CD1c-positive myeloid dendritic cell (primary cell): ENCODE data around the gene RAB11A.

Source experiments
- DNase-seq: peaks from one replicate; pipeline ENCODE4 v3.0.0-alpha.2; 2016; ENCODE audit errors: extremely low spot score

The RAB11A gene

DNA sequence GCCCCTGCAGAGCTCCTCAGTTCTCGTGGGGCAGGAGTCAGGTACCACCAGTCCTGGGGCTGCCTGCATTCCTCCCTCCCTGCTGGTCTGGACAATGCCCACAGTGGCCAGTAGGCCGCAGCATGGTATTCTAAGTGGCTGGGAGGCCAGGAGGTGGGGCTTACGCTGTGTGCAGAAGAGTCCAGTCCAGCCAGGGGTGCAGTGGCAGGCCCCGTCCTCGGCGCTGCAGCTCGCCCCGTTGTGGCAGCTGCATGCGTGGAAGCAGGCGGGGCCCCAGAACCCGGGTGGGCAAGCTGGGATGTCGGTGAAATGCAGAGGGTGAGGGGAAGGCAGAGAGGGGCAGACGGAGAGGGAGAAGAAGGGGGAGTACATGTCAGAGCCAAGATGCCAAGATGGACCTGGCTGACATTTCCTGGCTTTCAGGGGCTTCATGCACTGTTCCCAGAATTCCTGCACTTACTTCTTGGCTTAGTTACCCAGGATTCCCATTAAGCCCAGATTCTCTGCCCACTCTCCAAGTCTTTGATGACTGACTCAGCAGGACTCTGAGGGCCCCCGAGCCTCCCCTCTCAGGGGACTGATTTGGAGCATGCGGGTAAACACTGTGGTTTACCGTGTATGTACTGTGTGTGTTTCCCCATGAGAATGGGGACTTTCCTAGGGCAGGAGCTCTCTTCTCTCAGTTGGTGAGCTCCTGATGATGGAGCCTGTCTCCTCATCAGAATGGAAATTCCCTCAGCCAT, 47.5 kb downstream of the RAB11A start:
- DNase-seq, result no peak

DNA sequence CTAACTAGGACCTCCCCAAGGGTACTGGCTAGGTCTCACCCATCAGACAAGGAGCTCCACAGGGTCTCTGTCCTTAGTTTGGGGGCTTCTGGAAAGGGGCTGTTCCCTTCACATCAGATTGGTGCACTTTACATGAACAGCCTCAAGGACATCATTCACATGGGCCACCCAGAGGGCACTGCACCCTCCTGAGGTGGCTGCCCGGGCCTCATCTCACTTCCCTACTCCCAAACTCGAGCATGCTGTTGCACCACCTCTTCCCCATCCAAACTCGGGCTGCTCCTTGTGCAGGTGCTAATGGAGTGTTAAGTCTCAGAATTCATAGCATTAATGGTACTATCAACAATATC, 48.1 kb downstream of the RAB11A start:
- DNase-seq, result no peak

DNA sequence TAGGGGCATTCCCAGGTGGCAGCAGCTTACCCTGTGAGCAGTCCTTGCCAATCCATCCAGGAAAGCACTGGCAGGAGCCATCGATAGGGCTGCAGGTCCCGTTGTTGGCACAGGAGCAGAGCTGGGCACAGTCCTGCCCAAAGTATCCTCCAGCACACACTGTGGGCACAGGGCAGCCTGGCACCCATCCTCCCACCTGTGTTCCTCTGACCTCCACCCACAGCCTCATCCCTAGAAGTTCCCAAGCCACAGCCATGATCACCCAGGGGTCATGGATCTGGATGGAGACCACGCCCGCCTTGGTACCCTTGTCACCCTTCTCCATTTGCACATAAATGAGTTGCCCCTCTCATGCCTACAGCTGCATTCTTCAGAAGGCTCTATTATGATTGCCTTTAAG, 48.6 kb downstream of the RAB11A start:
- no peak for DNase-seq

DNA sequence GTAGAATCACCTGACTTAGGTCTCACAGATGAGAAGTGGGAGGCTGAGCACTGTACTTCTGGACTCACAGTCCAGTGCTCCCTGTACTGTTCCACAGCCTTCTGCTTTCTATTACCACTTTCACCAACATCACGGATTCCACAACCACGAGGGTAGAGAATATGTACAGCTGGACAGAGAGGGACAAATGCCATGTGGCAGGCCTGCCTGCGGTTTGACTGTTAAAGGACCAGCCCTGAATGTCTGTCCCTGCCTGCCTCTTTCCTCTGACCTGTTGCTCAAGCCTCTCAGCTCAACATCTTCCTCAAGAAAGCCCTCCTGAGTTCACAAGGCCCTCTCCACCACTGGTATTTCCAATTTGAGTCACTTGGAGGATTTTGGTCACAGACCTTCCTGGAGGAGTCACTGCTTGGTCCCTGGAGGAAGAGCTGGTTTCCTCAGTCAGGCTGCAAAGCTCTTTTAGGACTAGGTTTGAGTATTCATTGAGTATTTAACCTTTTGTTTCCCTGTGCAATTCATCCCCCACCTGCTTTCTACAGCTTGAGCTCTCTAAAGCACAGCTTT, 49.1 kb downstream of the RAB11A start:
- no peak for DNase-seq

DNA sequence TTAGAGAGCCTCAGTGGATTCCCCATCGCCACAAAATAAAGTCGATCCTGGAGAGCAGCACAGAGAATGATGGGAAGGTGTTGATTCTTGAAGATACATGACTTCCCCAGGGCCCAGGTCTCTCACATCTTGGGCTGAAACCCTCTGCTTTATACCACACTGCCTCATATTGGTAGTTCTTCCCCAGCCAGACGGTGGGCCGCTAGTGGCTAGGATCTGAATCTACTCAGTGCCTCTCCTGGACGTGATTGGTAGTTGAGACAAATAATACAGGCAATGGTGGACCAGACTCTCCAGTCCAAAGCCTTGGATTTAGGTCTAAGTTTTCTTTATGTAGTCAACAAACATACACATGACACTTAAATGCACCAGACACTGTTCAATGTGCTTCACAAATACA, 49.7 kb downstream of the RAB11A start:
- DNase-seq, result no peak

DNA sequence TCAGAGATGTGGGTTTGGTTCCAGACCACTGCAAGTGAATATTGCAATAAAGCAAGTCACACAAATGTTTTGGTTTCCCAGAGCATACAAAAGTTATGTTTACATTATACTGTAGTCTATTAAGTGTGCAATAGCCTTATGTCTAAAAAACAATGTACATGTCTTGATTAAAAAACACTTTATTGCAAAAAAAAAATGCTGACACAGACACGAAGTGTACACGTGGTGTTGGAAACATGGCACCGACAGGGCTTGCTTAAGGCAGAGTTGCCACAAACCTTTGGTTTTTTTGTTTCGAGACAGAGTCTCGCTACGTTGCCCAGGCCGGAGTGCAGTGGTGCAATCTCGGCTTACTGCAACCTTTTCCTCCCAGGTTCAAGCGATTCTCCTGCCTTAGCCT, 50.1 kb downstream of the RAB11A start:
- no peak for DNase-seq

DNA sequence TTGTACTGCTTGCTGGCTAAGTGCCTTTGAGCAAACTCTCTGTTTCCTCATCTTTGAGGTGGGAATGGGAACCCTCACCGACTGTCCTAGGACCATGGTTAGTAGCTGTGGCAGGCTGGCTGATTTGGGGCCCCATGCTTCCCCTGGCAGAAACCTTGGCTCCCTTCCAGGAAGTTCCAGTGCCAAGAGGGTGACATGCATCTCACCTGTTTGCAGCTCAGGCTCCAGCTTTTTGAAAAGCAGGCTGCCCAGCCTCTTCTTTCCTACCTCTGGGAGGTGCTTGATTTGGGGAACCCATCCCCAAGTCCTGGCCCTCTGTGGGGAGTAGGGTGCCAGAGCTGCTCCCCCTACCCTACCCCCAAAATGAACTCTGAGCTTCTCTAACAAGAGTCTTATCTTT, 50.8 kb downstream of the RAB11A start:
- no peak for DNase-seq

DNA sequence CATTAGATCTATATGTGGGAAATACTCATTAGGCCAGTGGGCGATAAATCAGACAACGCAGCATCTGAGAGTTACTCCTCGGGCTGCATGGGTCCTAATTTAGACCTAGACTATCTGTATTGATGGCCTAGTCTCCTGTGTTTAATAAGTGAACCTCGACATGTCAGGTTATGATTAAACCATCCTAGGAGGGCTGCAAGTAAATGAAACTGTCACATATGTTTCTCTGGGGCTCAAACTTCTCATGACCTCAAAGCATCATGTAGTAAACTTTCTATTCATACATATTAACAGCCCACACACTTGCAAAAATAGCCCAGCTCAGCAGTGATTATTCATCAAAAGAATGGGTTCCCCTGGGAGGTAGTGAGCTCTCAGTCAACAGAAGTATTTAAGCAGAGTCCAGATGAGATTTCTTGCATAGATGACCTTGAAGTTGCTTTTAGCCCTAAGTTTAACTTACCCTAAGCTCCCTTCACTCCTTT, 51.6 kb downstream of the RAB11A start:
- DNase-seq, result no peak

DNA sequence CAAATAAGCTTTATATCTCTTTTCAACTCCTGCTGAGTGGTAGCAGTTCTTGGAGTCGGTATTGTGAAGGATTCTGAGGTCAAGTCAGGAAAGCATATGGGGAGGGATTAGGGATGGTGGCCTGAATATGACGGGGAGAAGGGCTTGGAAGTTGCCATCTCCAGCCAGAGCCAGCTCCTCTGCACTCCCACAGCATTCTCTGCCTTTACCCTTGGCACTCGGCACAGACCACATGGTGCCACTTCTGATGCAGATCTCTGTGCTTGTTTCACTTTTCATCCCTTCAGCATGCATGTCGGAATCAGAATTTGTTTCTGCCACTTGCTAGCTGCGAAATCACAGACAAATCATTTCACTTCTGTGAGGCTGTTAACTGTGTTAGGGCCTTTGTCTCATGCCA, 52.5 kb downstream of the RAB11A start:
- no peak for DNase-seq

DNA sequence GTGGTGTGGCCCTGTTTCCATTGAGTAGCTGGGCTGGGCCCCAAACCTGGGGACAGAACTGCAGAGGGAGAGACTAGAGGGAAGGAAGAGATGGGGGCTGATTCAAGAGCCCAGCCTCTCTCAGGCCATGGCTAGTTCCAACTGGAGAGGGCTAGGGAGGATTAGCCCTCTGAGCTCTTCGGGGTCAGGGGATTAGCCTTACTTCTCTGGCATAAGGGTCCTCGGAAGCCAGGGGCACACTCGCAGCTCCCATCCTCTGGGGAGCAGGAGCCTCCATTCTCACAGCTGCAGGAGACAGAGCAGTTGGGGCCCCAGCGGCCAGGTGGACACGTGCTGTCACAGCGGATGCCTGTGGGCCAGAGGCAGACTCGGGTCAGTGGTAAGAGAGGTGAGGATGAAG, 53.3 kb downstream of the RAB11A start:
- DNase-seq, result no peak

DNA sequence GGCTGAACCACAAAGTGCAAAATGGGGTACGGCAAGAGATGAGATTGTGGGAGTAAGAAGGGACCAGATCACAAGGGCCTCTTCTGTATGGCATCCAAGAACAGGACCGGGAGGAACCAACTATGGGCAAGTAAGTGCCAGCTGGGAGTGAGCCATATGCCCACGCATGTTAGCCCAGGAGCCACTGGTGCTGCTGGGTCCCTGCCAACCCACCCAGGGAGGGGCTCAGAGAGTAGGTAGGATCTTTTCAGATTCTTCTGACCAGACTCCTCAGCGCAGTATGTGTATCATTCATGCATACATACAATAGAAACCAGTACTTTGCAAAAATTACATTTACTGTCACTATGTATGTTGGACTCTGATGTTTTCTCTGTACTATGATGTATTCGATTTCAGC, 54.0 kb downstream of the RAB11A start:
- no peak for DNase-seq

DNA sequence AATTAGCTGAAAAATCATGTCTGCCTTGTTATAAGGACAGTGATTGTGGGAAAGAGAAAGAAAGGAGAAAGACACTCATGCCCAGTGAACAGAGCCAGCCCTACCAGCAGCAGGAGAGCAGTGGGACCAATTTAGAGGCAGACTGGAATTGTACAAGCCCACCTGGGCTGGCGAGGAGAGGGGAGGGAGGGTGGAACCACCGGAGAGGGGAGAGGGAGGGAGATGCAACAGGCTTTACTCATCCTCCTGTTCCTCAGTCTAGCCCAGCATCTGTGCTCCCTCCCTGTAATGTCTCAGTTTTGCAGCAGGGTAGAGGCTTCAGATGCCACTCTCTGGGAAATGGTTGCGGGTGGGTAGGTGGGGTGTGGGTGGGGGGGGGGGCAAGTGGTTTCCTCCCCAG, 54.7 kb downstream of the RAB11A start:
- no peak for DNase-seq

DNA sequence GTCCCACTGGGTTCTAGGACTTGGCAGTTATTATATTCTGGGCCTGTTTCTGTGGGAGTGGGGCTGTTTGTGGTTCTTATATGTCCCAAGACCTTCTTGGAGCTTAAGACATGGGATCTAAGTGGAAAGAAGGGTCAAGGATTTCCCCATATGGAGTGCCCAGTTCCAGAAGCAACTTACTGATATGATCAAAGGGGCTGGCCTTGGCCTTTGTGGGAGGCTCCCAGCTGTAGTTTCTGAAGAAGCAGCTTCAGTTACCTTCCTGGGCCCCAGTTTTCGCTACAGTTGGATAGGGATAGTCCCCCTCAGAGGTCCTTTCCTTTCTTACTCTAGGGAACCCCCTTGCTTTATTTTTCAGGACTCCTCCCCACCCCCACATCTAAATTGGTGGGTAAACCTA, 56.0 kb downstream of the RAB11A start:
- DNase-seq, result no peak

DNA sequence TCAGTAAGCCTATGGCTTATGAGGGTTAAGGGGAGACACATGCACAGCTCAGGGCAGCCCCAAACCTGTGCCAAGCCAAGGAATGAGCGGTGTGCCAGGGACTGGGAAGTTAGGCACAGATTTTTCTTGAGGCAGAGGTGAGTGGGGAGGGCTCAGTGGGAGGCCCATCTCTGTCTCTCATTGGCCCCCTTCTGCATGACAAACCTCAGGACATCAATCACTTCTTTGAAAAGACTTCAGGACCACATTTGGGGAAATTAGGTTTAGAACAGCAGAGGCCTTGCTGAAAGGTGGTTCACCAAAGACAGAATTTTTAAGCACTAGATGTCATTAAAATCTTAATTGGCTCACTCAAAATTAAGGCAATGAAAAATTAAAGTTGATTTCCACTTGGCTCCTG, 57.2 kb downstream of the RAB11A start:
- DNase-seq, result no peak

DNA sequence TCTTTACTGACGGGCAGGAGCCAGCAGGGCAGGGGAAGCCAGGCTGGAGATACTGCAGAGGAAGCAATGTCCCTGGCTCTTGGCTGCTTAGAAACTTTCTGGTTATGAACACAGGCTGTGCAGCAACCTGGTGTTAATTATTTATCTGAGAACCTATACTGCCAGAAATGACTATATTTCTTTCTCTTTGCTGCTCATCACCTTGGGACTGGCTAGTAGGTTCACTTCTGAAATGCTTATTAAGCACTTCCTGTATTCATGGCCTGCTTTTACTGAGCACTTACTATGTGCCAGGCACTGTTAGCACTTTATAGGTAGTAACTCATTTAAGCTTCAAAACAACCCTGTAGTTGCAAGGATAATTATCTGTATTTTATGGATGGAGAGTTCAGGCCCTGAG, 57.6 kb downstream of the RAB11A start:
- no peak for DNase-seq

DNA sequence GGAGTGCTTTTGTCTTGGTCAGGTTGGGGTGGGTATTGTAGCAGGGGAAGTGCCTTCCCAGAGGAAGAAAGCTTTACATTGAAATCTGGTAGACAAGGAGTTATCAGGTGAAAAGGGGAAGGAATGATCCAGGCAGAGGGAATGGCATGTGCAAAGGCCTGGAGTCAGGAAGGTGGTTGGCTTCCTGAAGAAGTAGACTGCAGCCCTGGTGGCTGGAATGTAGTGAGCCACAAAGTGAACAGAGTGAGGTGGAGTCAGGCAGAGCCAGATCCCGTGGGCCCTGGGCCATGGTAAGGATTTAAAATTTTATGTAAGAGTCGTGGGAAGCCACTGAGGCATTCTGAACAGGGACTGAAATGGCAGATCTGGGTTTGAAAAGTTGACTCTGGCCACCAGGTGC, 58.3 kb downstream of the RAB11A start:
- DNase-seq, result no peak

DNA sequence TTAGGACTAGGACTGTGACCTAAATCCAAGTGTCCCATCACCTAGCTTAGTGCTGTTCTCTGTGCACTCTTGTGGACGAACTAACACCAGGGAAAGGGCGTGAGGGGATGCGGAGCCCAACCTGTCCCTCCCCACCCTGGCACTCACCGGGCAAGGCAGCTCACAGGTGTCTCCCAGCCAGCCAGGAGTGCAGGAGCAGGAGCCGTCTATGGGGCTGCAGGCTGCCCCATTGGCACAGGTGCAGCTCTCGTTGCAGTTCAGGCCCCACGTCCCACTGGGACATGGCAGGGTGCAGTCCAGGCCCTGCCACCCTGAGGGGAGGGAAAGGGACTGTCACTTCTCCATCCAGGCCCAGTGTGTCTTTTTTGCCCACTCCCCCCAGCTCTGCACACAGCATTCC, 60.3 kb downstream of the RAB11A start:
- no peak for DNase-seq

DNA sequence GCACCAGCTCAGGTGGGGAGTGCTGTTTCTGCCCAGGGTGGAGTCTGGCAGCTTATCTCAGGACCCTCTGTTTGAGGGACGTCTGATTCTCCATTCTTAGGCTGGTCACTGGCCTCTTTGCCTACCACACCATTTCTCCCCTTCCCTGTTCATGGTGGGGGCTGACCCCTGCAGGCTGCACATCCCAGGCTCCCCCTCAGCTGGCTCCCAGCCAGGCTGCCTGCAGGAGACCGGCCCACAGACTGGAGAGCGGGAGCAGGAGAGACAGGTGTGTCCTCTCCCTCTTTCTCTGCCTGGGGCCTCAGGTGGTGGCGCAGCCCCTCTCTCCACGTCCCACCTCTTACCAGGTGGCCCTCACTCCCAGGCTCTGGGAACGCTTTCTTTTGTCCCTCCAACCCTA, 60.8 kb downstream of the RAB11A start:
- no peak for DNase-seq

DNA sequence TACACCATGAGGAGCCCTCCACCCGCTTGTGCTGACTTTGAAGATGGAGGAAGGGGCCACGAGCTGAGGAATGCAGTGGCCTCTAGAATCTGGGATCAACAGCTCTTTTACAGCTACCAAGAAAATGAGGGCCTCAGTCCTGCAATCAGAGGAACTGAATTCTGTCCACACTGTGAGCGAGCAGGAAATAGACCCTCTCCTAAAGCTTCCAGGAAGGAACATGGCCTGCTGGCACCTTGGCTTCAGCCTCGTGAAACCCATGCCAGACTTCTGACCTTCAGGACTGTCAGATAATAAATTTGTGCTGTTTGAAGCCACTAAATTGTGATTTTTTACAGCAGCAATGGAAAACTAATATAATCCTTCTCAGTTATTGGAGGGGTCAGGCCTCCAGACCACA, 61.9 kb downstream of the RAB11A start:
- DNase-seq, result no peak

DNA sequence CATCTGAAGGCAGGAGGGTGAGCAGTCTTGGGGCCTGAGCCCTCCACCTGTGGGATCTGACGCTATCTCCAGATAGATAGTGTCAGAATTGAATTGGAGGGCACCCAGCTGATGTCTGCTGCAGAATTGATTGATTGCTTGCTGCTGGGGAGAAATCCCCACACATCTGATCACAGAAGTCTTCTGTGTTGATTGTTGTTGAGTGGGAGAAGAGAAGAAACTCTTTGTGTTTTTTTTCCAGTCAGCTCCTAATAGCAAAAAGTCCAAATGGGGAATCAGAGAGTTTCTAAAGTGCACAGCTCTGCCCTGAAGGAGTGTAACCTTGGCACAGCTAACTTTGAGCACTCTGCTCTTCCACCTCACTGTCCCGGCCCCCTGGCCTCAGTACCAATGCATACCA, 66.1 kb downstream of the RAB11A start:
- no peak for DNase-seq

DNA sequence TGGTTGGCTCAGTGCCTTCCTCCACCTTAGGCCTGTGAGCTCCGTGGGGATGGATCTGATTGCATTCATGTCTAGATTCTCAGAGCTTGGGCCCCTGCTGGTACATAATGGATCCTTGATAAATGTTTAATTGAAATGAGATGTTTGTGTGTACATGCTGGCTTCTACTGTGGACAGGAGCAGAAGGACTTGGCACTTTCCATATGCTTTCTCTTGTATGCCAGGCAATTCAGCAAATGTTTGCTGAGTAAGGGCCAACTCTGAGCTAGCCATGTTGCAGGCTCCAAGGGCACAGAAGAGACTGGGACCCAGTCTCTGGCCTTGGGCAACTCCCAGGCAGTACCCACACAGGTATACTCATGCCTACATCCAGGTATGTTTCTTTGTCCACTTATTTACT, 67.0 kb downstream of the RAB11A start:
- no peak for DNase-seq

DNA sequence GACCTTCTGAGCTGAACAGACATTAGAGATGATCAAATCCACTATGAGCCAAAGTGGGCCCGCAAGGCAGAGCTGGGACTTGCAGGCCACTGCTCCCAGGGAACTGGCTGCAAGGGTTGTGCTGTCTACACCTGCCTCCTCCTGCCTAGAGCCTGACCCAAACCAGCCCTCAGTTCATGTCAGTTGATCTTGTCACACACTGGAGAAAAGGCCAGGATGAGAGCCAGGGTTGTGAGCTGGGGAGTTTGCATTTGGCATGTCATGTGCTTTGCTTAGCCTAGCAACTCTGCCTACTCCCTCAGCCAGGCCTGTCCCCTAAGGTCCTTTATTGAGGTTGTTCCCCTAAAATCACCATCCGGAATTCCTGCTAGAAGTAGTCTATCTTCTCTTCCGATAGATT, 67.8 kb downstream of the RAB11A start:
- DNase-seq, result no peak

DNA sequence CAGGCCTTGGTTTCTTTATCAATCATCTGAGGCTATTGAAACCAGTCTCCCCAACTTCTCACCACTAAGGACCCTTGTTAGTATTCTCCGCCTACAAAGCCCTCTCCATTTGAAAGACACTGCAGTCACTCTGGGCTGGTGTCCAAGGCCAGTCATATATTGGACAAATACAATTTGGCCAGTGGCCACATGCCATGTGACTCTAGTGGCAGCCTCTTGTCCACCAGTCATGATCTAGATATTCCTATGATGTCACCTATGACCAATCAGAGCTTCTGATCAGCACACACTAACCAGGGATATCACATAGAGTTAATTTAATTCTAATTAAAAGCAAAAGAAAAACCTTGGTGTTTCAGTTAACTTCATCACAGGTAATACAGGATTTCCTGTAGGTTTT, 68.2 kb downstream of the RAB11A start:
- DNase-seq, result no peak

DNA sequence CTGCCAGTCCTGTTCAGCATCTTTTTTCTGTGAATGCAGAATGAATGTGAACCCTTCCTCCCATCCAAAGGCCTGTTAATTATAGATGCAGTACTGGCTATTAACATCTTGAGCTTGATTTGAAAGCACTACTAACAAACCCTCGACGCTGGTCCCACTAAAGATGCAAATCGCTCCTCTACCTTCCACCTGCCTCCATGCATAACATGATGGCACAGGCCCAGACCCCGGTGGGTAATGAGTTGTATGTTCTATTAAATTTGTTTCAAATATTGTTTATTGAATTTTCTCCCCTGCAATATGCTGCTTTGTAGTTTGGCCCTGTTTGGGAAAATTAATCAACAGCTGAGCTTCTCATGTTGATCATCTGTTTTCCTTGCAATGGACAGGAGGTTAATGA, 69.3 kb downstream of the RAB11A start:
- DNase-seq, result no peak
